ENCODE results near the gene CENPP.

Gene CENPP

DNA sequence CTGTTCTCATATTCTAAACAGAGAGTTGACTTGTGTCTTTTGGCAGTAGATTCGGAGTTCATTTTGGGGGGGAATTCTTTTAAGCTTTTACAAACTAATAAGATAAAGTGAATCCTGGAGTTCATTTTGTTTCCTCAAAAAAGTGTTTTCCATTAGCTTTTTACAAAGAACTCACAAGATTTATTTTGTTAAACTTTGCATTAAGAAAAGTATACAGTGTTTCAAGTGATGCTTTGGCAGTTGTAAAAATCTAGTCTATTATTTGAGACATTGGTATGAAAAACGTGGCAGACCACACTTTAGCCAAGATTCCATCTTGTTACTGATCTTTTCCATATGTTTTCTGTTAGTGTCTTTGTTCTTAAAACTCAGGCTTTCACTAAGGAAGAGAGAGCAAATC lies 99.7 kb downstream of the CENPP start:
- DNase-seq (ENCODE audit: low spot score) = no peak

DNA sequence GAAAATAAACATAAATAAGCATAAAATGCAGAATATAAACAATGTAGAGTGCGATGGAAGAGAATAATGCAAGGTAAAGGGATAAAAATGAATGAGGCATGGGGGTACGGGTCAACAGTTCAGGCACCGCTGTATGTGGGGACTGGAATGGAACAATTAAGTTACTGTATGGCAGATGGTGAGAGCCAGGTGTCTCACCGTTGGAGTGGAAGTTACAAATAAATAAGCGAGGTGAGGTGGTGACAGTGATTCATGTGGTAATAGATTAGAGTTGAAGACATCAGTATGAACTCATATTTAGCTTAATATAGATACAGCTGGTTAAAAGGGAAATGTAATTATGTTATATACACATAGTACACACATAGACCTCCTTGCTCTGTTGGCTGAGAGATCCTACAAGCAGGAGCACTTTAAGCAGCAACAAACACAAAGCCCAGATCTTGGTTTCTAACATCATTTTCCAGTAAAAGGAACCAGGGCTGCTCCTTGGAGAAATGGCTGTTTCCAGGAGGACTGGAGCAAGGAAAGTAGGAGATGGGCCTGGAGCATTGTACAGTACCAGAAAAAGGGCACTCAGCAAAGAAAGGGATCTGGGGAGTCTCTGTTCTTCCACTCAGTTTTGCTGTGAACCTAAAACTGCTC lies 100.9 kb downstream of the CENPP start:
- DNase-seq (ENCODE audit: low spot score) = no peak

DNA sequence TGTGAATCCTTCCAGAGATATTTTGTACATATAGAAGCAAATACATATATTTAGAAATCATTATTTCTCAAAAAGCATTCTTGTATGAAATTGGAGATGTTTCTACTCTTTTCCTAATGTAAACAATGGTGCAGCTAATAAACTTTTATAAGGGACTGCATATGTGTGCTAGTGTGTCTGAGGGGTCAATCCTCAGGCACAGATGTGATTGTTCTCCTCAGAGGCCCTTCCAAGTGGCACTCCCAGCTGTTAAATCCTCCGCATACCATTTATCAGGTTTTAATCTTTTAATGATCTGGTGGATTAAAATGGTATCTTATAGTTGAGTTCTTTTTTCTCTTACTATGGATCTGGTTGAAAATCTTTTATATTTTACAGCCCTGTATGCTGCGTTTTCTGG lies 104.1 kb downstream of the CENPP start:
- DNase-seq (ENCODE audit: low spot score) = no peak

DNA sequence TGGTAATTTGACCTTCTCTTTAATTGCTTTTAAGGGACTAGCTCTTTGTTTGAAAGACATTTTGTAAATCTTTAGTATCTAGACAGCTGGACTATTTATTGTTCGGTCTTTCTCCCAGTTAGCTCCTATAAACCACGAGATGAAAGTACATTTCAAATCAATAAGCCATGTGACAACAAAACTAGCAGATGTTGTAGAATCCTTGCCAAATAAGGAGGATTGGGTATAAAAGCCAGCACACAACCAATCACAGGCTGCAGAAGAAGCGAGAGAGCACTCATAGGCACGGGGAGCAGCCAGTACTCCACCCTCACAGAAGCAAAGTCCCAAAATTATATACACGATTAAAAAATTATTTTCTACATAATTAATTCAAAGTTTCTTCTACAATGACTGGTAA lies 106.6 kb downstream of the CENPP start:
- peak; percentile 53 for DNase-seq (ENCODE audit: low spot score)

DNA sequence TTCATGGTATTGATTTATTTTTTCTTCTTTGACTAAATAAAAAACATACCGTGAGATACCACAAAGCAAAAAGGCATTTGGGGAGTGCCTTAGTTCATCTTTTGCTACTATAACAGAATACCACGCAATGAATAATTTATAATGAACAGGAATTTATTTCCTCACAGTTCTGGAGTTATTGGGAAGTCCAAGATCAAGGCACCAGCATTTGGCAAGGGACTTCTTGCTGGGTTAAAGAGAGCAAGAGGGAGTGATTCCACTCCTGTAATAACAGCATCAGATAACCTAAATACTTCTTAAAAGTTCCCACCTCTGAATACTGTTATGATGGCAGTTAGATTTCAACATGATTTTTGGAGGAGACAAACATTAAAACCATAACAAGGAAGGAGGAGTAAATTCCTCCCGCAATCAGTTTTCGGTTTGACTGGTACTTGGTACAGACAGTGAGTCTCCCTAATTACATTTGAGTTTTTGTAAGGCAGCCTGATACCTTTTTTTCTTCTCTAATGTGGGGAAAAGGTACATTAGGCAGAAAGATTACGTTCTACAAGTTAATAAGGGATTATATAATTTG lies 107.3 kb downstream of the CENPP start:
- no peak for DNase-seq (ENCODE audit: low spot score)

DNA sequence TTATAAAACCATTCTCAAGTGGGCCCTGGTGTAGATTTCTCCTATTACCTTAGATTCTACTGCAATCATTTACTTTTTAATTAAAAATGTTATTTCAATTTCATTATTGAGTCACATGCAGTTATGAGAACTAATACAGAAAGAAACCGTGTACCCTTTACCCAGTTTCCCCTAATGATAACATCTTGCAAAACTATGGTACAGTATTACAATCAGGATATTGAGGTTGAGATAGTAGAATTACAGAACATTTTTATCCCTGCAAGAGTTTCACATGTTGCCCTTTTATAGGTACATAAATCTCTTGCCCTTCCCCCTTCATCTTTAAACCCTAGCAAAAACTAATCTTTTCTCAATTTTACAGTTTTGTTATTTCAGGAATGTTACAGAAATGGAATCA lies 109.5 kb downstream of the CENPP start:
- no peak for DNase-seq (ENCODE audit: low spot score)

DNA sequence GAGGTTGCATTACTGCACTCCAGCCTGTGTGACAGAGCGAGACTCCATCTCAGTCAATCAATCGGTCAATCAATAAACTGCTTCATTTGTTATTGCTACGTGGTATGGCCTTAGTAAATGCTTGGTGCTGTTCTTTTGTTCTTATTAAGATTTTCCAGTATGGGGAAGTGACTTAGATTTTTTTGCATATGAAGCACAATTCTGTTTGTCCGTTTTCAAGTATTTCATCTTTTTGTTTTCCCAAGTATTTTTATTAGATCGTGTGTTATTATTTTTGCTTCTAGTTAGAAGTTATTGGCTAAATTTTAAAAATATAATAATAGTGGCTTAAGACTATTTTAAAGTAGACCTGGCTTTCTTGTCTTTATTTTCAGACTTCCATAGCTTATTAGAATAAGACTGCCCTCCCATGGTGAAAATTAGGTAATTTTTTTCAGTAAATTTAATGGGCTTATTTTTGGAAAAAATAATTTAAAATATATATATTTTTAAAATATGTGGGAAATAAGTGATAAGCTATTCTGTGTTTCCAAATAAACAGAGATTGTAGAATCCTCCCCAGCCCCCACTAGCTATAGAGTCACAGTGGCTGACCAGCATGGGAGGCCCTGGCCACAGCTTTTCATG lies 113.3 kb downstream of the CENPP start:
- DNase-seq (ENCODE audit: low spot score) = peak; percentile 16

DNA sequence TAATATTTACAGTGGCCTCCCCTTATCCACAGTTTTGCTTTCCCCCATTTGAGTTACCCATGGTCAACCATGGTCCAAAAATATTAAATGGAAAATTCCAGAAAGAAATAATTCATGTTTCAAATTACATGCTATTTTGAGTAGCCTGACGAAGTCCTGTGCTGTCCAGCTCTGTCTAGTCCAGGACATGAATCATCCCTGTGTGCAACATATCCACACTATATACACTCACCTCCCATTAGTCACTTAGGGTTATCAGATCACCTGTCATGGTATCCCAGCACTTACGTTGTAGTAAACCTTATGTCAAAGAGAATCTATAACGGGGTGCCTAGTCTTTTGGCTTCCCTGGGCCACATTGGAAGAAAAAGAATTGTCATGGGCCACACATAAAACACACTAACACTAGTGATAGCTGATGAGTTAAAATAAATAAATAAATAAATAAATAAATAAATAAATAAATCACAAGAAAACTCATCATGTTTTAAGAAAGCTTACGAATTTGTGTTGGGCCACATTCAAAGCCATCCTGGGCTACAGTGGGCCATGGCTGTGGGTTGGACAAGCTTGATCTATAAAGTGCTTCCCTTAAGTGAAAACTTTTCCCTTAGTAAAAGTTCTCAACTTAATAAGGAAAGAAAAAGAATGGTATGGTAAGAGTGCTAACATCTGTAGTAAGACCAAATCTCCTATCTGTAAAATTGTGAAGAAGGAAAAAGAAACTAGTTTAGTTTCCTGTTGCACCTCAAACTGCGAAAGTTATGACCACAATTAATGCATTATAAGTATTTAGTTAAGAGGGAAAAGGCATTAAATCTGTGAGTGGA lies 114.4 kb downstream of the CENPP start:
- no peak for DNase-seq (ENCODE audit: low spot score)

DNA sequence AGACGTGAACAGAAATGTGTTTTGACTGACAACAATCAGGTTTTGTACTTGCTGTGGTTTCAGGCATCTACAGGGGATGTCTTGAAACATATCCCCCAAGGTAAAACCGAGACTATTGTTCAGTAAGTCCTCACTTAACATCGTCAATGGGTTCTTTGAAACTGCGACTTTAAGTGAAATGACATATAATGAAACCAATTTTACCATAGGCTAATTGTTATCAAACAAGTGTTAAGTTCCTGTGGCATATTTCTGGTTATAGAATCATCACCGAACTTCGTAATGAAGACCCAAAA lies 114.9 kb downstream of the CENPP start:
- no peak for DNase-seq (ENCODE audit: low spot score)

DNA sequence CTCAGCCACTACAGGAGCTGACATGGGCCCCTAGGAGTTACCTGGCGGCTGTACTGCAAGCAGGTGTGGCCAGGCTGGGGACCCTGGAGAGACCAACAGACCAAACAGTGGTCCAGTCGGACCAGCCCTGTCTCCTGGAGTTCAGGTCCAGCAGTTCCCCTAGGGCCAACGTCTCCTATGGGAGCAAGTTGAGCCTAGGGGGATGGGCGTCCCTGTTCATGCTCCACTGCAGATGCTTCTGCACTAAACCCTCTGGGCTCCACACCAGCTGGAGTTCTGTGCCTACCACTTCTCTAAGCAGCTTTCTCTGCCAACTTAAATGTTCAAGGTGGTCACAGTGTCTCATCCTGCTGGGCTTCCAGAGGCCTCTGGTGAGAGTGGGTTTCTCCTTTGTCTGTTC lies 119.1 kb downstream of the CENPP start:
- DNase-seq (ENCODE audit: low spot score) = no peak

DNA sequence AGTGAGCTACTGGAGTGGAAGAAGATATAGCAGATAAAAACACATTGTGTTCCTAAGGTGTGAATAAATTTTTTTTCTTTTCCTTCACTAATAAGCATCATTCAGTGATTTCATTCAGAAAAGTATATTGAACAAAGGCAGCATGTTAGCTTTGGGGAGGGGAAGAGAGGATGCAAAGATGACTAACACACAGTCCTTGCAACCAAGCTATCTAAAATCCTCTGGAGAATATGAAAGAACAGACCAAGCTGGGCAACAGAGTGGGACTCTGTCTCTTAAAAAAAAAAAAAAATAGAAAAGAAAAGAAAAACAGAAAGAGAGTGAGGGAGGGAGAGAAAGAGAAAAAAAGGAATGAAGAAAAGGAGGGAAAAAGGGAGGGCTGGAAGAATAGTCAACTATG lies 120.8 kb downstream of the CENPP start:
- DNase-seq (ENCODE audit: low spot score) = no peak

DNA sequence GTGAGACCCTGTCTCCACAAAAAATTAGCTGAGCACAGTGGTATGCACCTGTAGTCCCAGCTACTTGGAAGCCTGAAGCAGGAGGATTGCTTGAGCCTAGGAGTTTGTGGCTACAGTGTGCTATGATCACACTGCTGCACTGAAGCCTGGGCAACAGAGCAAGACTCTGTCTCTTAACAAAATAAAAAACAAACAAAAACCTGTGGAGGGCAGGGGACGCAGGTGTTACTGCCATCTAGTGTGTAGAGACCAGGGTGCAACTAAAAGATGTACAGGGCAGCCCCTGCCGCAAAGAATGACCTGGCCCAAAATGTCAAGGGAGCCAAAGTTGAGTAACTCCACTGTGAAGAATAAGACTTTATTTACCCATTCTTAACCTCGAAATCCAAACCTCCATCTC lies 129.5 kb downstream of the CENPP start:
- DNase-seq (ENCODE audit: low spot score) = no peak

DNA sequence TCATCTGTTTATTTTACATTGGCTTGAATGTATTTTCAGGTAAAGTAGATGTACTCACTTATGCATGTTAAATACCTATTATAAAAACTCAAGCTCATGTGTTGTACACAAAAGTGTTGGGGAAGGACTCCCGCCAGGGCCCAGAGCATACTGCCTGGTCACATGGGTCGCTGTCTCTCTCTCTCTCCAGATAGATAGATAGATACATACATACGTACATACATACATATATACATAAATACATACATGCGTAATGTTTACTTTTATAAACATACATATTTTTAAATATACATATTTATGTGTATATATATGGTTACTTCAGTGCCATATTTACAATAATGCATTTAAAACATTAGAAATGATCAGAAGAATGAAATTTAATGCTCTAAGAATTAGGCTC lies 131.8 kb downstream of the CENPP start:
- no peak for DNase-seq (ENCODE audit: low spot score)

DNA sequence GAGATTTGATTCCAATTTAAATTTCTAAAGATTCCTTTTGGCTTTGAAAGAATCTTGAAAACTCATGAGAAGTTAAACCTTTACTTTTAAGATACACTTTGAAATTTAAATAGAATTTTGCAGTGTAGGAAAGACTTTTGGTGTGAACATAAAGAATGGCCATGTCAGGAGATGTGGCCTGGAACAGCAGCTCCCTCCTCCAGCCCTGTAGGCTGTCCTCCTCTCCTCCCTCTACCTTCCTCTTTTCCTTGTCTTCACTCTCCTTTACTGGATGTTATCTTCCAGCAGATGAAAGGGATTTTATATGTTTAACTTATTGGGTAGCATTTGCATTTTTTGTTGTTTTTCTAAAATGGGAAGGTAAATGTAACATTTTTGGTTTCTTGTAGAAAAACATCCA lies 137.6 kb downstream of the CENPP start:
- DNase-seq (ENCODE audit: low spot score) = no peak

DNA sequence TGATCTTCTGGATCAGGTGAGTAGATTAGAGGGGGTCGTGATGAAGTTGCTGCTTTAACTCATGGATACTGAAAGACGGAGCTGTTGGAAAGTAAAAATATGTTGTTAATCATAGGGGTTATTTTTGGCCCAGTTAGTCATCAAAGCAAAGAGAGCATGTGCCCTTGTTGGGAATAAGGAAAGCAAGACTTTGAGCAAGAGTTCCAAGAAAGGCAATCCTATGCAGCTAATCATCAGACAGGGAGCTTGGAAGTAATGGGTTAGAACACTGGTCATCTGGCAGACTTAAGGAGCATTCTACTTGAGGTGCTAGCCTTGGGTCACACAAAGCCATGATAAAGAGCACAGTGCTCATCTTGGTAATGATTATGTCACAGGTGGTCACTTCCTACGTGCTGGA lies 138.2 kb downstream of the CENPP start:
- no peak for DNase-seq (ENCODE audit: low spot score)

DNA sequence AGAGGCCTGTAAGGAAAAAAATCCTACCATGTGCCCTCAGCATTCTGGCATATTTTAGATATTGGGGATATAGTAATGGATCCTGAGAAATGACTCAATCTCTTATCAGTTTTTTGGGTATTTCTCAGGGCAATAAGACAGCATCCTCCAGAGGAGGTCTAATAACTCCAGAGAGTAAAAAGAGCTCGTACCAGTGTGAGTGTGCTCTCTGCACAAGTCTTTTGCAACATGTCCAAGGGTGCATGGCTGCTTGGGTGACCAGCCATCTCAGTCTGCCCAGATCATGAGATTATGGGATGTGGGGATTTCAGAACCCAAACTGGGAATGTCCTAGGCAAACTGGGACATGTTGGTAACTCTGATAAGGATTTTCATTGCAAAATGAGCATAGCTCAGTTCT lies 141.3 kb downstream of the CENPP start:
- no peak for DNase-seq (ENCODE audit: low spot score)

DNA sequence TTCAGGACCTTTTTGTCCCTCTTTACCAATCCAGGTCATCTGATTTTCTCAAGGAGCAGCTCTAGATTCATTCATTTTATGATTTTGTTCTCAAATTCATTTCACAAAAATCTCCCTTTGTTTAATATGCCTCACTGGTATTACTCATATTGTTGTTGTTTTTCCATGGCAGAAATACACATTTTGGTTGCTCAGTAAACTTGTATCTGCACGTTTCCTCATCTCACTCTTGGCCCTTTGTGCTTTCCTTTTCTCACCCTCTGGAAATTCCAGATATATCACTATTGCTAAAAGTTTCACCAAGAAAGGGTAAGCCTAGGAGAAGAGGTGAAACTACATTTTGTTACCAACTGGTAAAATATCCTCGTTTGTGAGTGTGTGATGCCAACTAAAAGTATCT lies 141.8 kb downstream of the CENPP start:
- no peak for DNase-seq (ENCODE audit: low spot score)

DNA sequence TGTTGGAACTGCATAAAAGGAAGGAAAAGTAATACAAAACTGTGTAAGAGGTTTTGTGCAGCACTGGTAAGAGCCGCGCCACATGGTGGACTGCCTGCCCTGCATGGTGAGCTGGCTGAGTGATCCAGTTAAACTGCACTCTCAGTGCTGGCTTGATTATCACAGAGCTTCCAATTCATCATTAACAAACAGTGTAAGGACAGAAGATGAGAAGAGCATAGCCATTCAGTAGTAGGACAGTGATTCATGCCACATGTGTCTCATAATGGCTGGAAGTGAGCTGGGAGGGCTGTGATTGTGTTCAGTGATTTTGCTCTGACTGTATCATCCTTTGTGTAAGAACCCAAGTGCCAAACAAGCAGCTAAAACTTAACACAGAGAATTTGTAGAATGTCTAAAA lies 142.5 kb downstream of the CENPP start:
- peak; percentile 87 for DNase-seq (ENCODE audit: low spot score)

DNA sequence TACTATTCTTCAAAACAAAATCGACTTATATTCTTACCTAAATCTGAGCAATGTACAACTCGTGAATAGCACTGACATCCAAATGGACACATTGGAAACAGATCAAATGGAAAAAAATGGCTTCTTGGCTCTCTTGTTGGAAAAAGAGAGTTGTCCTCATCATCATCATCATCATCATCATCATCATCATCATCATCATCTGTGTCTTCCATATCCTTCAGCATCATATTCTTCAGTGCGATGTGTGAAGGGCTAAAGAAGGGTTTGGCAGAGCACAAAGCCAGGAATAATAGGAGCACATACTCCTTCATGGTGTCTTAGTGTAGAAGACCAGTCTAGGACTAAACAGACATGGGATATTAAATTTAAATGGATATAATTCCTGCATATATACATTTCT lies 148.8 kb downstream of the CENPP start:
- DNase-seq (ENCODE audit: low spot score) = no peak

DNA sequence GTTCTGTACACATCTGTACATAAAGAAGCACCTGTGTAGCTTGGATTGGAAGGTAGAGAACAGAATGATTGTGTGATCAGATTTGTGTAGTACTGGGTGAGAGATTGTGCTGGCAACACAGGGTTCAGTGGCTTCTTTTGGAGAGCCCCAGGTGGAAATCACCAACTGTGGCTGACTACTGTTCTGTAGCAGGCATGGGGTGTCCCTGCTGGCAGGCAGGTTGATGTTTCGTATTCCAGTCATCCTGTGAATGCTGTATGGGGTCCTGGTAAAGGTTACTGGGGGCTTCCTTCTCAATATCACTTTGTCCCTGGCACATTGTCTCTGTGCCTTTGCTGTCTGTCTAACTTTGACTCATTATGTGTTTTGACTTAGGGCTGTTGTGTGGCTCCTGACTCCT lies 151.2 kb downstream of the CENPP start:
- no peak for DNase-seq (ENCODE audit: low spot score)

DNA sequence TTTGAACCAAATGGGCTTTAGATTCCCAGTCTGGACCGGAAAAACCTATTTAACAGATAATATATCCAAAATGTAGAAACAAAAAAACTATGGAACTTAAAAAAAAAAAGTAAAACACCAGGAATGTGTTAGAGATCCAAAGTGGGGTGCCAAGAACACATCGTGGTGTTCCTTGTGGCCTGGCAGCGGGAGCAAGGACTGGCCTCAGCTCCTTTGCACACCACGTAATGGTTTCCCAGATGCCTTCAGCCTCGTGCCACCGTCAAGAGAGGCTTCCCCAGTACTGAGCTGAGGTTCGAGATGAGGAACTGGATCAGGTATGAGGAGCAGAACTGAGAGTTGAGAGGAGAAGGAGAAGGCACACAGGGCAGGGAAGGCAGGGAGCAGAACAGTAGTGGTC lies 153.0 kb downstream of the CENPP start:
- DNase-seq (ENCODE audit: low spot score) = no peak

DNA sequence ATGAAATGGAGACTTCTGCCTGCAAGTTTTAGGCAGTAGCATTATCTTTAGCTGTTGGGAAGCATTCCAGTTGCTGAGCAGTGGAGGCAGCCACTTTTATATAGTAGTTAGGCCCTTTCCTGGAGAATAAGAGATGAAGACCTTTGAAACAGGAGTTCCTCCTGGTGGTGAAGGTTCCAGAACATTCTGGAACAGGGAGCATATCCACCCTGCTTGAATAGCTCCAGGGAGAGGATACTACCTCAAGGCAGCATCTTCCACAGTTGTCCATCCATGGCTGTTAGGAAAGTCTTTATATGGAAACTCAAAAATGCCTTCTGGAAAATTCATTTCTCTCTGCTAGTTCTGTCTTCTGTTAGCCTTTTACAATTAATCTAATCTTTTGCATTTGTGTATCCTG lies 153.6 kb downstream of the CENPP start:
- no peak for DNase-seq (ENCODE audit: low spot score)

DNA sequence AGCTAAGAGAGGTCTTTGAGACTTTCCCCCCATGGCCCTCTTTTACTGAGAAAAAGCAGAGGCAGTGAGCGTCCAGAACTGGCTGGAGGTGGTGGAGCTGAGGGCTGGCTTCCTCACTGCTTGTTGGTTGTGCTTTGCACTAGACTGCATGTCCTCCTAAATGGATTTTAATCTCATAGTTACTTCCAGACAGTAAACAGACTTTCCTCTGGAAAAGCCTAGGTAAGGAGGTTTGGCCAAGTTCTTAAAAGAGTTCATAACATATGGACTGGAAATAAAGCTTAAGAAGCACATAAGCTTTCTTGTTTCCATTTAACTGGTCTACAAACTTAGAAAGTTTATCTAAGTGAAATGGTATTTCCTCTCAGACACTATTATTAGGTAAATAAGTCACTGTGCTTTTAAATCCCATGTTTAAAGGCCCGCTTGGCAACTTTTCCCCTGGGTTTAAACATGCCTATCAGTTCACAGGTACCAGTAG lies 154.6 kb downstream of the CENPP start:
- no peak for DNase-seq (ENCODE audit: low spot score)

All from pons (tissue), 1 donor.